Natural killer cell (primary cell): Measurements from ENCODE around the gene RCOR2. TPM values are rescaled to one million over a fixed set of nuclear protein-coding genes. Genes with fewer than 3 reads are reported as not detected.
A peak's percentile ranks its signal among the peaks of the same experiment; 100 is the strongest.

Source experiments
- ATAC-seq, 3 donors: fragments of 150-1000 bp in 2 of 3; fragments of 200-7000 bp in 1 of 3; cut with Tn5 transposase; 1 replicate in 1 of 3; 2 replicates in 2 of 3; pipeline ENCODE4 v1.10.0; 2021; ENCODE audit warnings: mild to moderate bottlenecking in 2 of 3, moderate library complexity in 2 of 3
- DNase-seq, 2 donors: peaks; one replicate each; pipeline versions ENCODE4 v3.0.0 to v3.0.0-alpha.2; 2013 to 2021; ENCODE audit warnings: mixed read lengths in 1 of 2
- H3K27ac ChIP-seq: one replicate; pipeline ENCODE4 v1.5.1; 2013; ENCODE audit warnings: mild to moderate bottlenecking, low read length
- H3K27me3 ChIP-seq: one replicate; pipeline ENCODE4 v1.6.1; 2013; ENCODE audit warnings: low read length; ENCODE audit not compliant: control insufficient read depth, insufficient read depth
- H3K36me3 ChIP-seq: one replicate; pipeline ENCODE4 v1.6.1; 2013; ENCODE audit warnings: low read length; ENCODE audit not compliant: control insufficient read depth, insufficient read depth
- H3K4me1 ChIP-seq: one replicate; pipeline ENCODE4 v1.6.1; 2013; ENCODE audit warnings: low read length; ENCODE audit not compliant: control insufficient read depth, insufficient read depth
- H3K4me3 ChIP-seq: one replicate; pipeline ENCODE4 v1.5.1; 2013; ENCODE audit warnings: low read length
- H3K9me3 ChIP-seq: one replicate; pipeline ENCODE4 v1.6.1; 2013; ENCODE audit warnings: low read length; ENCODE audit not compliant: control insufficient read depth, insufficient read depth
- H3K27ac Mint-ChIP-seq, 2 donors: one replicate each; pipeline ENCODE4 v1.8.0; 2022; ENCODE audit warnings: mild to moderate bottlenecking in 2 of 2, mixed read lengths in 2 of 2, moderate library complexity in 1 of 2
- H3K27me3 Mint-ChIP-seq, 2 donors: one replicate each; pipeline ENCODE4 v1.8.0; 2022; ENCODE audit warnings: low read depth in 2 of 2, mixed read lengths in 2 of 2
- H3K36me3 Mint-ChIP-seq: one replicate; pipeline ENCODE4 v1.8.0; 2022; ENCODE audit warnings: mixed read lengths
- H3K4me1 Mint-ChIP-seq, 2 donors: one replicate each; pipeline ENCODE4 v1.8.0; 2022; ENCODE audit warnings: mixed read lengths in 2 of 2
- H3K4me3 Mint-ChIP-seq: one replicate; pipeline ENCODE4 v1.8.0; 2022; ENCODE audit warnings: mild to moderate bottlenecking, moderate library complexity, mixed read lengths
- H3K9me3 Mint-ChIP-seq, 2 donors: one replicate each; pipeline ENCODE4 v1.8.0; 2022; ENCODE audit warnings: mixed read lengths in 2 of 2
- CTCF ChIP-seq: fragments of 200-600 bp; IDR thresholded peaks from one replicate; pipeline ENCODE4 v1.8.0; 2022; ENCODE audit warnings: antibody characterized with exemption
- WGBS: methylation state at CpG from one replicate; pipeline ENCODE4 v1.1.7; 2013; ENCODE audit warnings: missing lambda C conversion rate; ENCODE audit not compliant: insufficient coverage; 5-methylcytosine and 5-hydroxymethylcytosine counted together
- intact Hi-C: fragments of 100-400 bp; cut with micrococcal nuclease; formaldehyde crosslinking; loops from one replicate; pipeline ENCODE4 v1.14.2; 2022
- total RNA-seq, 4 donors: library from RNA; stranded (reverse); fragments of 120-200 nt in 1 of 4; gene quantifications; one replicate each; pipeline versions ENCODE4 v1.2.3 to v1.2.4, GENCODE V29; 2013 to 2022

RCOR2 gene
- total RNA-seq, 3 donors from 2014 or later (not counting 1 experiment from before 2014, with no cell fraction given), result not detected

DNA sequence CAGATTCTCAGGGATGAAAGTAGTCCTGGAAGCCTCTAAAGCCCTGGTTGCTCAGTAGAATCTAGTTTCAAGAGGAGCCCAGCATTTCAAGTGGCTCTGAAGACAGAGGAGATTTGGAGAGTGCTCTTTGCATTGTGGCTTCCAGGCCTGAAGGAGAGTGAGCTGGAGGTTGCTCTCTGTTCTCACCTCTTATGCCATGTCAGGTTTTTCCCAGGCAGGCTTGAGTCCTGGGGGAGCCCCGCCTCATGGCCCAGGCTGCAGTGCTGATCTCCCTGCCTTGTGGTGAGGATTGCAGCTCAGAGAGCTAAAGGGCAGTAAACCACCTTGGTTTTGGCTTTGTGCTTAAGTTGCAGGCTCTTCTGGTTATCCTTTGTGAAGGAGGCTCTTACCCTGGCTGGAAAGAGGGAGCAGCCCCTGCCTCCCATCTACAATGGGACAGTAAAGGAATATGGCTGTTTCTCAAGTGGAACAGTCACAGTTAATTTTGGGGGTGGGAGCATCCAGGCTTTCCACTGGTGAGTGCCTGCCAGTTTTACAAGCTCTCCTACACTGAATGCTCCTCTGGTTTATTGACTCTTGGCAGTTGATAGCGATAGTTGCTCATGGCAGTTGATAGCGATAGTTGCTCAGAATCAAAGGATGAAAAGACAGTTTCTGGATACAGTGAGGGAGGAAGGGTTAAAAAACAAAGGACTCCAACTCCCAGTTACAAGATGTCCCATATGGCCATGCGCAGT, 32.6 kb downstream of the RCOR2 start:
- no peaks in the 10 kb centered on the region for H3K36me3 Mint-ChIP-seq
- H3K27ac Mint-ChIP-seq, result peak overlapping the region in 1 of 2 donors; percentile 45
- H3K27ac ChIP-seq, result peak overlapping the region; percentile 31
- peaks cover 65 to 69% of the 10 kb centered on the region in 2 donors for H3K4me1 Mint-ChIP-seq
- no peaks in the 10 kb centered on the region for H3K9me3 ChIP-seq
- ATAC-seq, result no peak
- H3K4me3 ChIP-seq, result no peak overlapping the region
- H3K27me3 Mint-ChIP-seq, result no peaks in the 10 kb centered on the region
- no peak for DNase-seq
- no peaks in the 10 kb centered on the region for H3K9me3 Mint-ChIP-seq
- WGBS, result 95% methylated on average over 4 of the region's 4 CpGs
- H3K36me3 ChIP-seq, result no peaks in the 10 kb centered on the region
- no peak overlapping the region for H3K4me3 Mint-ChIP-seq
- intact Hi-C loops, result no loop called here
- peaks cover 69% of the 10 kb centered on the region for H3K4me1 ChIP-seq
- no peaks in the 10 kb centered on the region for H3K27me3 ChIP-seq
- TF ChIP-seq CTCF, result no peak

DNA sequence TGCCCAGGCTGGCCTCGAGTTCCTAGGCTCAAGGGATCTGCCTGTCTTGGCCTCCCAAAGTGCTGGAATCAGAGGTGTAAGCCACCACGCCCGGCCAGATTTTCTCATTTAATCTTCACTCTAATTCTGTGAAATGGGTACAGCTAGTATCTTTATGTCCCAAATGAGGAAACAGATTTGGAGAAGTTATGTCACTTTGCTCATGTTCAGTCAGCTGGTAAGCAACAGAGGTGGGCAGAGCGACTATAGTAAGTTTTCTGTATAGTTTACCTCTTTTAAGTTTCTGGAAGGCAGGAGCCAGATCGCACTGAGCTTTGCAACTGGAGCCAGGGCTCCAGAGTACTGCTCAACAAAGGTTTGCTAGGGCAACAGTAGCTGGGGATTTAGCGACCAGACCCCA, 33.2 kb downstream of the RCOR2 start:
- H3K9me3 Mint-ChIP-seq, result no peaks in the 10 kb centered on the region
- no peak overlapping the region for H3K4me3 ChIP-seq
- H3K27me3 ChIP-seq, result no peaks in the 10 kb centered on the region
- ATAC-seq, result no peak
- no peaks in the 10 kb centered on the region for H3K36me3 Mint-ChIP-seq
- peaks cover under 1% of the 10 kb centered on the region for H3K36me3 ChIP-seq
- DNase-seq, result no peak
- no peak for TF ChIP-seq CTCF
- H3K4me3 Mint-ChIP-seq, result no peak overlapping the region
- 92% methylated on average over 6 of the region's 6 CpGs for WGBS
- peak overlapping the region; percentile 31 for H3K27ac ChIP-seq
- peaks cover 63% of the 10 kb centered on the region for H3K4me1 ChIP-seq
- peak overlapping the region in 1 of 2 donors; percentile 45 for H3K27ac Mint-ChIP-seq
- no peaks in the 10 kb centered on the region for H3K9me3 ChIP-seq
- H3K4me1 Mint-ChIP-seq, result peaks cover 60 to 65% of the 10 kb centered on the region in 2 donors
- intact Hi-C loops, result no loop called here
- H3K27me3 Mint-ChIP-seq, result no peaks in the 10 kb centered on the region

GRCh38 chr11:63882555-63883242, 34.3 kb downstream of the RCOR2 start:
- Mint-ChIP-seq H3K27ac (peak overlapping the region in 1 of 2 donors; percentile 63), H3K4me1 (peaks cover 54 to 64% of the 10 kb centered on the region in 2 donors), H3K4me3 (no peak overlapping the region), H3K9me3 (no peaks in the 10 kb centered on the region), H3K27me3 (no peaks in the 10 kb centered on the region), H3K36me3 (no peaks in the 10 kb centered on the region)
- intact Hi-C loops, result no loop called here
- TF ChIP-seq CTCF, result no peak
- H3K4me3 ChIP-seq, result no peak overlapping the region
- peaks cover 53% of the 10 kb centered on the region for H3K4me1 ChIP-seq
- H3K9me3 ChIP-seq, result no peaks in the 10 kb centered on the region
- ATAC-seq (peak; percentile 58 to 70 (median 61)), DNase-seq (peak in 1 of 2 donors; percentile 62)
- H3K27ac ChIP-seq, result no peak overlapping the region
- peaks cover 2% of the 10 kb centered on the region for H3K36me3 ChIP-seq
- no peaks in the 10 kb centered on the region for H3K27me3 ChIP-seq
- 47% methylated on average over 7 of the region's 7 CpGs for WGBS
